HEK293 (cell line): ENCODE data around the gene ZNF124.

Source experiments
- GLI2 ChIP-seq: fragments of 450-650 bp; formaldehyde crosslinking; IDR thresholded peaks from 2 replicates; pipeline ENCODE4; 2017; ENCODE audit warnings: missing biosample characterization, missing genetic modification characterization, low read depth, borderline replicate concordance
- ZNF302 ChIP-seq: fragments of 450-650 bp; formaldehyde crosslinking; IDR thresholded peaks from 2 replicates; pipeline ENCODE4 v1.5.1; 2016; ENCODE audit warnings: missing biosample characterization, missing genetic modification characterization, low read depth
- TF ChIP-seq, protein P1 (sequence below): fragments of 450-650 bp; formaldehyde crosslinking; IDR thresholded peaks from 2 replicates; pipeline ENCODE4; 2016; ENCODE audit warnings: missing biosample characterization, missing genetic modification characterization
- TF ChIP-seq, protein P2 (sequence below): fragments of 450-650 bp; formaldehyde crosslinking; IDR thresholded peaks from 2 replicates; pipeline ENCODE4 v1.5.1; 2016; ENCODE audit warnings: missing biosample characterization, missing genetic modification characterization

DNA sequence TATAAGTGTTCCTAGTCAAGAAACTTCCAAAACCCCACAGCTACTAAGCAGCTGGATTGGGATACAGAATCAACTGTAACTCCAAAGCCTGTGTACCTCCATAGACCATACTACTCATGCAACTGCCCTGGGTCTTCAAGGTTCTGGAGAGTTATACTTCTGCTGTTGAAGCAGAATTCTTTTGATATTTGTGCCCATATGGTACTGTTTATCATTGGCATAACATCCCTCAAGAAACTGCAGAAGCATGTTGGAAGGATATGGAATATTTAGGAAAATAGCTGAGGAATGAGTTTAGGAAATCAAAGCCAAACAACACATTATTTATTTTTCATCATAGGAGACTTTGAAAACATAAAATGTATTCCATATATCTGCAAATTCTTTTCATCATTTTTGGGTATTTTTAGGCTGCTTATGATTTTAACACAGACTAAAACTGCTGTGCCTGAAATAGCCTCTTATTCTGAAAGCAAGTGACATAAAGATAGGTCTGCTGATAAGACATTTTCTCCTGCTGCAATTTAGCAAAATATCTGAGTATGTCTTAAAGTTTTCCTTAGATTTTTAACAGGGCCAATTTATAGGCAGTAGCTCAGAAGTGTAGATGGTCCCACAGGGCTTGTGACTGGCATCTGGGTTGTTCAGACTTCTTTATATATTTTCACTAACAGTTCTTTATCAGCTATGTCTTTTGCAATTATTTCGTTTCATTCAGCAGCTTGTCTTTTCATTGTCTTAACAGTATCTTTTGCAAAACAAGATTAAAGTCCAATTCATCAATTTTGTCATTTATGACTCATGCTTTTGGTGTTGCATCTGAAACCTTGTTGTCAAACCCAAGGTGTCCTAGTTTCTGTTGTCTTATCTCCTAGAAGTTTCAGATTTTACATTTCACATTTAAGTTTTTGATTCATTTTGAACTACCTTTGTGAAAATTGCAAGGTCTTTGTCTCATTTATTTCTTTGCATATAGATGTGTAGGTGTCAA, 41.1 kb upstream of the ZNF124 start:
- no peak for TF ChIP-seq GLI2
- TF ChIP-seq, protein P1, sequence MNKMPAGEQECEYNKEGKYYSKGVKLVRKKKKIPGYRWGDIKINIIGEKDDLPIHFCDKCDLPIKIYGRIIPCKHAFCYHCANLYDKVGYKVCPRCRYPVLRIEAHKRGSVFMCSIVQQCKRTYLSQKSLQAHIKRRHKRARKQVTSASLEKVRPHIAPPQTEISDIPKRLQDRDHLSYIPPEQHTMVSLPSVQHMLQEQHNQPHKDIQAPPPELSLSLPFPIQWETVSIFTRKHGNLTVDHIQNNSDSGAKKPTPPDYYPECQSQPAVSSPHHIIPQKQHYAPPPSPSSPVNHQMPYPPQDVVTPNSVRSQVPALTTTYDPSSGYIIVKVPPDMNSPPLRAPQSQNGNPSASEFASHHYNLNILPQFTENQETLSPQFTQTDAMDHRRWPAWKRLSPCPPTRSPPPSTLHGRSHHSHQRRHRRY = no peak
- TF ChIP-seq, protein P2, sequence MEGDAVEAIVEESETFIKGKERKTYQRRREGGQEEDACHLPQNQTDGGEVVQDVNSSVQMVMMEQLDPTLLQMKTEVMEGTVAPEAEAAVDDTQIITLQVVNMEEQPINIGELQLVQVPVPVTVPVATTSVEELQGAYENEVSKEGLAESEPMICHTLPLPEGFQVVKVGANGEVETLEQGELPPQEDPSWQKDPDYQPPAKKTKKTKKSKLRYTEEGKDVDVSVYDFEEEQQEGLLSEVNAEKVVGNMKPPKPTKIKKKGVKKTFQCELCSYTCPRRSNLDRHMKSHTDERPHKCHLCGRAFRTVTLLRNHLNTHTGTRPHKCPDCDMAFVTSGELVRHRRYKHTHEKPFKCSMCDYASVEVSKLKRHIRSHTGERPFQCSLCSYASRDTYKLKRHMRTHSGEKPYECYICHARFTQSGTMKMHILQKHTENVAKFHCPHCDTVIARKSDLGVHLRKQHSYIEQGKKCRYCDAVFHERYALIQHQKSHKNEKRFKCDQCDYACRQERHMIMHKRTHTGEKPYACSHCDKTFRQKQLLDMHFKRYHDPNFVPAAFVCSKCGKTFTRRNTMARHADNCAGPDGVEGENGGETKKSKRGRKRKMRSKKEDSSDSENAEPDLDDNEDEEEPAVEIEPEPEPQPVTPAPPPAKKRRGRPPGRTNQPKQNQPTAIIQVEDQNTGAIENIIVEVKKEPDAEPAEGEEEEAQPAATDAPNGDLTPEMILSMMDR (tag by site-specific recombination) = no peak
- TF ChIP-seq ZNF302 (tag by site-specific recombination) = no peak
